ENCODE measurements around the gene EXOC2.

DNA sequence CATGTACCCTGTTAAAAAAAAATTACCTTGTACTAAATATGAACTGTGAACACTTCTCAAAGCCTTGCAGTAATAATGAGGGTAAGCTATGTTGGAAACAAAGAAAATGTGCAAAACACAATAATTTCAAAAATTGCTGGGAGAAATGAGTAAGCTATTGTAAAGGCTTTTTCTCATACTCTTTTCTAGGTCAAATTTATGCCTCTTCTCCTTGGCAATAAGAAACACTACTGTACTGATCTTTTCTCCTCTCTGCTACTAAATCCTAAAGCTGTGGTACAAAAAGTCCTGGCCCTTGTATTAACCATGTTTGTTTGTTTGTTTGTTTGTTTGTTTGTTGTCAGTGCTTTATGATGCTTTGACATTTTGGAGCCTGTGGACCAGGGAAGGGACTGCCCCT lies 18.5 kb downstream of the EXOC2 start:
- TF ChIP-seq, protein P1, sequence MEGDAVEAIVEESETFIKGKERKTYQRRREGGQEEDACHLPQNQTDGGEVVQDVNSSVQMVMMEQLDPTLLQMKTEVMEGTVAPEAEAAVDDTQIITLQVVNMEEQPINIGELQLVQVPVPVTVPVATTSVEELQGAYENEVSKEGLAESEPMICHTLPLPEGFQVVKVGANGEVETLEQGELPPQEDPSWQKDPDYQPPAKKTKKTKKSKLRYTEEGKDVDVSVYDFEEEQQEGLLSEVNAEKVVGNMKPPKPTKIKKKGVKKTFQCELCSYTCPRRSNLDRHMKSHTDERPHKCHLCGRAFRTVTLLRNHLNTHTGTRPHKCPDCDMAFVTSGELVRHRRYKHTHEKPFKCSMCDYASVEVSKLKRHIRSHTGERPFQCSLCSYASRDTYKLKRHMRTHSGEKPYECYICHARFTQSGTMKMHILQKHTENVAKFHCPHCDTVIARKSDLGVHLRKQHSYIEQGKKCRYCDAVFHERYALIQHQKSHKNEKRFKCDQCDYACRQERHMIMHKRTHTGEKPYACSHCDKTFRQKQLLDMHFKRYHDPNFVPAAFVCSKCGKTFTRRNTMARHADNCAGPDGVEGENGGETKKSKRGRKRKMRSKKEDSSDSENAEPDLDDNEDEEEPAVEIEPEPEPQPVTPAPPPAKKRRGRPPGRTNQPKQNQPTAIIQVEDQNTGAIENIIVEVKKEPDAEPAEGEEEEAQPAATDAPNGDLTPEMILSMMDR (IDR thresholded peaks at IDR 0.05) = no peak
- TF ChIP-seq POLR2A (IDR thresholded peaks at IDR 0.05) = no peak

Measured in thyroid gland (tissue), 4 donors.